Lower leg skin (tissue), 4 donors: ENCODE measurements around the gene MAS1. TPM values are rescaled to one million over a fixed set of nuclear protein-coding genes. Genes with fewer than 3 reads are reported as not detected.

Source experiments
- DNase-seq, 2 donors: peaks; one replicate each; pipeline ENCODE4 v3.0.0-alpha.2; 2019; ENCODE audit warnings: low spot score in 2 of 2
- H3K4me3 ChIP-seq: fragments of 200-600 bp; sonication (generic); 2 replicates; pipeline ENCODE4 v1.5.1; 2017; ENCODE audit warnings: mild to moderate bottlenecking, low read depth; ENCODE audit not compliant: poor library complexity, severe bottlenecking
- CTCF ChIP-seq, 3 donors: fragments of 450-650 bp; IDR thresholded peaks; one replicate each; pipeline ENCODE4 v1.5.1; 2016; ENCODE audit warnings: antibody characterized with exemption in 3 of 3, mild to moderate bottlenecking in 3 of 3, moderate library complexity in 2 of 3
- POLR2A ChIP-seq, 2 donors: fragments of 450-650 bp; IDR thresholded peaks; one replicate each; pipeline ENCODE4 v1.6.1; 2016 to 2017; ENCODE audit warnings: antibody characterized with exemption in 2 of 2, mild to moderate bottlenecking in 1 of 2, moderate library complexity in 1 of 2
- WGBS, 2 donors: methylation state at CpG; one replicate each; pipeline ENCODE4 v1.1.5; 2018; 5-methylcytosine and 5-hydroxymethylcytosine counted together
- intact Hi-C: fragments of 100-400 bp; cut with DNase I; formaldehyde crosslinking; loops from one replicate; pipeline ENCODE4 v1.15.0; 2023; ENCODE audit warnings: low total_unique reads
- total RNA-seq, 4 donors: library from RNA; depleted of rRNA; stranded (reverse); fragments of >200 nt; gene quantifications; one replicate each; pipeline ENCODE4 v1.1.0, GENCODE V29; 2016

Gene MAS1
- total RNA-seq, 4 donors from 2014 or later = 0.05 TPM; not detected in 3

GRCh38 chr6:159886270-159886669 is 4.5 kb upstream of the MAS1 start:
- intact Hi-C loops = no loop called here
- no peak overlapping the region for H3K4me3 ChIP-seq
- no peak for DNase-seq
- WGBS, 2 donors = 85 to 86% methylated on average over 3 of the region's 3 CpGs
- no peak for TF ChIP-seq CTCF (IDR thresholded peaks at IDR 0.05)
- TF ChIP-seq POLR2A (IDR thresholded peaks at IDR 0.05) = no peak

DNA sequence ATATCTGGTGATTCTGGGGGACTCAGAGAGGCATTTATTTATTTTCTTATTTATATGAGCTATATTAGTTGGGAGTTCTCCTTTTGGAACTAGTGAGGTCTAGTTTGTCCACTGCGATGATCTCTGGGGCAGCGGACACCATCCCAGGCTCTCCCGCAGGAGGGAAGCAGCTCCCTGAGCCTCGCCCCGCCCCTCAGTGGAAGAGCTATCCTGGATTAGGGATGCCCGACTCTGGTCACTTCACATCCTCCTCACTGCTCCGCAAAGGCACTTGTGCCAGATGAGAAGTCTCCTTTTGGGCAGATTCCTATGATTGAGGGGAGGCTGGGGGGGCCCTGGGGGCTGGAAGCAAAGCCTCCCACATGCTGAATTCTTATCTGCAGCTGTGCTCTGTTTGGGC is 3.6 kb upstream of the MAS1 start:
- DNase-seq = peak in 1 of 2 donors; percentile 43
- TF ChIP-seq CTCF (IDR thresholded peaks at IDR 0.05) (no peak), POLR2A (IDR thresholded peaks at IDR 0.05) (no peak)
- H3K4me3 ChIP-seq = no peak overlapping the region
- 79 to 83% methylated on average over 7 of the region's 7 CpGs for WGBS, 2 donors
- intact Hi-C loops = no loop called here

DNA sequence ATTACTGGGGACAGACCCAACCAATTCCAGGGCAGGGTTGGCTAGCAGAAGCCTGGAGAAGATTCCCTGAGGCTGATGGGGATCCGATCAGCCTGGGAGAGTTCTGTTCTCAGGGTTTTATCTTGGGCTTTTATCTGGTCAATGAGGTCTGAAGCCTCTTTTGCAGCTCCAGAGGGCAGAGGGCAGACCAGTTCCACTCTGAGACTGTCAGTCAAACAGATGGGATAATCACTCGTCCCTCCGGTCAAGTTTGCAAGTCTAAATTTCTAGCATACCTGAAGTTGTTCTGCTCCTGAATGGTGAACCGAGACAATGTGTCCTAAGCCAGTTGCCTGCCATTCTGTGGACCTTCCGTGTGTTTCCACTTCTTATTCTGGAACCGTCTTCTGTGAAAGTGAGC is 3.0 kb upstream of the MAS1 start:
- 67 to 69% methylated on average over 6 of the region's 6 CpGs for WGBS, 2 donors
- TF ChIP-seq CTCF (IDR thresholded peaks at IDR 0.05) (no peak), POLR2A (IDR thresholded peaks at IDR 0.05) (no peak)
- DNase-seq = no peak
- H3K4me3 ChIP-seq = no peak overlapping the region
- intact Hi-C loops = no loop called here

DNA sequence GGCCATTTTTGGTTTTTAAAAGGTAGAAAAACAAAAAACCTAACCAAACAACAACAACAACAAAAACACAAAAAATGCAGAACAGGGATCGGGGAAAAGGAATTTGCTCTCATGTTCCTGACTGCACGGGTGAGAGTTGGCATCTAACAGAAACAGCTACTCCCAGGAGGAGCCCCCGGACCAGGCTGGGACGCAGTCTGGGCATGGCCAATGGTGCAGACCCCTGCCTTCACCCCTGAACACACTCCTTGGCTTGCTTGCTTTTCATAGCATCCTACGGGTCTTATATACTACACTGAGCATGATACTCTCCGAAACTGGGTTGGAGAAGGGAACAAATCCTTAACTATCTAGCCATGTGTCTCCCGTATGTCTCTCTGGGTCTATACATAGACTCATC is 587 bp upstream of the MAS1 start:
- 80 to 83% methylated on average over 7 of the region's 7 CpGs for WGBS, 2 donors
- peak in 1 of 2 donors; percentile 50 for DNase-seq
- intact Hi-C loops = no loop called here
- TF ChIP-seq POLR2A (IDR thresholded peaks at IDR 0.05) (no peak), CTCF (IDR thresholded peaks at IDR 0.05) (no peak)
- H3K4me3 ChIP-seq = no peak overlapping the region

- intact Hi-C loops = no loop called here
- H3K4me3 ChIP-seq = no peak overlapping the region
- WGBS, 2 donors = 90 to 92% methylated on average over 4 of the region's 4 CpGs
- DNase-seq = peak in 1 of 2 donors; percentile 34
- TF ChIP-seq CTCF (IDR thresholded peaks at IDR 0.05) = no peak
- TF ChIP-seq POLR2A (IDR thresholded peaks at IDR 0.05) = no peak
These were observed 1.3 kb downstream of the MAS1 start for GRCh38 chr6:159892053-159892452.

DNA sequence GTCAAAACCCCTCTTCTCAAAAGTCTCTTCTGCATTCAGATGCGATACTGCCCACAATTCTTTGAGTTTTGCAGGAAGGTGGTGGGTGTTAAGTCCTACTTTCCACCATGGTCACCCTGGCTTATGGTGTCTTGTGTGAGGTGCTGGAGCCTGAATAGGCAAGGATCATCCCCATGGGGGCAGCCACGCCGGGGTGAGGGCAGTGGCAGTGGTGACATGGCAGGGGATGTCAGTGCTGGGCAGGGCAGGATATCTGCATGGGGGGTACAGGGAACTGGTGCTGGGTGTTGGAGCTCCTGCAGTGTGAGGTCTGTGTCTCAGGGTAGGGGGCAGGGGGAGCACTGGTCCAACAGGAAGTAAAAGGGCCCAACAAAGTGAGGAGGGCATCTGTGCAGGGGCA is 2.3 kb downstream of the MAS1 start:
- no peak overlapping the region for H3K4me3 ChIP-seq
- DNase-seq = peak in 1 of 2 donors; percentile 68
- intact Hi-C loops = no loop called here
- no peak for TF ChIP-seq CTCF (IDR thresholded peaks at IDR 0.05)
- TF ChIP-seq POLR2A (IDR thresholded peaks at IDR 0.05) = no peak
- 96 to 100% methylated on average over 3 of the region's 3 CpGs for WGBS, 2 donors
